ENCODE measurements around the gene AP3D1. TPM values are rescaled to one million over a fixed set of nuclear protein-coding genes. Genes with fewer than 3 reads are reported as not detected.
A peak's percentile ranks its signal among the peaks of the same experiment; 100 is the strongest.

Gene AP3D1
- total RNA-seq, 1 donor from 2014 or later: 162 TPM

- DNase-seq (ENCODE audit: low read depth): no peak
- no peak for TF ChIP-seq EZH2 (IDR thresholded peaks at IDR 0.05; ENCODE audit: insufficient read depth, low read length)
- TF ChIP-seq, protein P1, sequence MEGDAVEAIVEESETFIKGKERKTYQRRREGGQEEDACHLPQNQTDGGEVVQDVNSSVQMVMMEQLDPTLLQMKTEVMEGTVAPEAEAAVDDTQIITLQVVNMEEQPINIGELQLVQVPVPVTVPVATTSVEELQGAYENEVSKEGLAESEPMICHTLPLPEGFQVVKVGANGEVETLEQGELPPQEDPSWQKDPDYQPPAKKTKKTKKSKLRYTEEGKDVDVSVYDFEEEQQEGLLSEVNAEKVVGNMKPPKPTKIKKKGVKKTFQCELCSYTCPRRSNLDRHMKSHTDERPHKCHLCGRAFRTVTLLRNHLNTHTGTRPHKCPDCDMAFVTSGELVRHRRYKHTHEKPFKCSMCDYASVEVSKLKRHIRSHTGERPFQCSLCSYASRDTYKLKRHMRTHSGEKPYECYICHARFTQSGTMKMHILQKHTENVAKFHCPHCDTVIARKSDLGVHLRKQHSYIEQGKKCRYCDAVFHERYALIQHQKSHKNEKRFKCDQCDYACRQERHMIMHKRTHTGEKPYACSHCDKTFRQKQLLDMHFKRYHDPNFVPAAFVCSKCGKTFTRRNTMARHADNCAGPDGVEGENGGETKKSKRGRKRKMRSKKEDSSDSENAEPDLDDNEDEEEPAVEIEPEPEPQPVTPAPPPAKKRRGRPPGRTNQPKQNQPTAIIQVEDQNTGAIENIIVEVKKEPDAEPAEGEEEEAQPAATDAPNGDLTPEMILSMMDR (IDR thresholded peaks at IDR 0.05; ENCODE audit: insufficient read depth, low read depth, low read length): no peak
- no peak overlapping the region for H3K4me3 ChIP-seq (ENCODE audit: insufficient read depth, low read depth, low read length)
- H3K4me2 ChIP-seq (ENCODE audit: low read length): no peak overlapping the region
- H3K4me1 Mint-ChIP-seq (ENCODE audit: low read depth, unreplicated experiment): peaks cover under 1% of the 10 kb centered on the region
- H3K9ac ChIP-seq (ENCODE audit: low read length): no peak overlapping the region
- no peaks in the 10 kb centered on the region for H3K9me3 Mint-ChIP-seq (ENCODE audit: unreplicated experiment)
- peaks cover 7% of the 10 kb centered on the region for H4K20me1 ChIP-seq (ENCODE audit: insufficient read depth, low read length)
- no peak overlapping the region for H2AFZ ChIP-seq (ENCODE audit: low read depth, low read length)
- no peak for FAIRE-seq
- no peak overlapping the region for H3K4me3 Mint-ChIP-seq (ENCODE audit: unreplicated experiment)
- H3K4me1 ChIP-seq (ENCODE audit: insufficient read depth, low read length): peaks cover 3% of the 10 kb centered on the region
- H3K27me3 ChIP-seq (ENCODE audit: insufficient read depth, low read length): no peaks in the 10 kb centered on the region
- H3K27ac Mint-ChIP-seq (ENCODE audit: unreplicated experiment): no peak overlapping the region
- H3K79me2 ChIP-seq (ENCODE audit: insufficient read depth, low read length): peaks cover 13% of the 10 kb centered on the region
- no peaks in the 10 kb centered on the region for H3K27me3 Mint-ChIP-seq (ENCODE audit: low read depth, unreplicated experiment)
- no peaks in the 10 kb centered on the region for H3K9me3 ChIP-seq (ENCODE audit: insufficient read depth, low read depth, low read length)
- no peak overlapping the region for H3K27ac ChIP-seq (ENCODE audit: low read depth, low read length)
- H3K36me3 ChIP-seq (ENCODE audit: insufficient read depth, low read length): no peaks in the 10 kb centered on the region
- no peaks in the 10 kb centered on the region for H3K36me3 Mint-ChIP-seq (ENCODE audit: low read depth, unreplicated experiment)
These were observed 9.0 kb upstream of the AP3D1 start for GRCh38 chr19:2160379-2160778.

DNA sequence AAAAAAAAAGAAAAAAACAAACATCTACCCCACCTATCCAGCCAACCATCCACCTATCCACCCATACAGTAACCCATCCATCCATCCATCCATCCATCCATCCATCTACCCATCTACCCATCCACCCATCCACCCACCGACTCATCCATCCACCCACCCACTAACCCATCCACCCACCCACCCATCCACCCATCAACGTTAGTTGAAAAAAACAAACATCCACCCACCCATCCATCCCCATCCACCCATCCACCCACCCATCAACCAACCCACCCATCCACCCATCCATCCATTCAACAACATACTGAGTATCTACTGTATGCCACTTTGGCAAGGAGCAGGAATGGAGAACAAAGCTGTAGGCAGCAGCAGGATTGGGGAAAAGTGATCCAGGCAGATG is 6.1 kb upstream of the AP3D1 start:
- Mint-ChIP-seq H3K4me1 (ENCODE audit: low read depth, unreplicated experiment) (peaks cover 2% of the 10 kb centered on the region), H3K4me3 (ENCODE audit: unreplicated experiment) (no peak overlapping the region), H3K9me3 (ENCODE audit: unreplicated experiment) (no peaks in the 10 kb centered on the region), H3K27me3 (ENCODE audit: low read depth, unreplicated experiment) (no peaks in the 10 kb centered on the region), H3K27ac (ENCODE audit: unreplicated experiment) (no peak overlapping the region), H3K36me3 (ENCODE audit: low read depth, unreplicated experiment) (no peaks in the 10 kb centered on the region)
- no peak for TF ChIP-seq EZH2 (IDR thresholded peaks at IDR 0.05; ENCODE audit: insufficient read depth, low read length)
- TF ChIP-seq, protein P1 (IDR thresholded peaks at IDR 0.05; ENCODE audit: insufficient read depth, low read depth, low read length): no peak
- H3K36me3 ChIP-seq (ENCODE audit: insufficient read depth, low read length): no peaks in the 10 kb centered on the region
- H3K4me2 ChIP-seq (ENCODE audit: low read length): no peak overlapping the region
- H3K4me3 ChIP-seq (ENCODE audit: insufficient read depth, low read depth, low read length): no peak overlapping the region
- DNase-seq (ENCODE audit: low read depth) (no peak), FAIRE-seq (no peak)
- no peaks in the 10 kb centered on the region for H3K79me2 ChIP-seq (ENCODE audit: insufficient read depth, low read length)
- H3K4me1 ChIP-seq (ENCODE audit: insufficient read depth, low read length): peaks cover 3% of the 10 kb centered on the region
- H3K9me3 ChIP-seq (ENCODE audit: insufficient read depth, low read depth, low read length): no peaks in the 10 kb centered on the region
- no peak overlapping the region for H3K27ac ChIP-seq (ENCODE audit: low read depth, low read length)
- H4K20me1 ChIP-seq (ENCODE audit: insufficient read depth, low read length): no peaks in the 10 kb centered on the region
- H3K9ac ChIP-seq (ENCODE audit: low read length): no peak overlapping the region
- H2AFZ ChIP-seq (ENCODE audit: low read depth, low read length): no peak overlapping the region
- no peaks in the 10 kb centered on the region for H3K27me3 ChIP-seq (ENCODE audit: insufficient read depth, low read length)

DNA sequence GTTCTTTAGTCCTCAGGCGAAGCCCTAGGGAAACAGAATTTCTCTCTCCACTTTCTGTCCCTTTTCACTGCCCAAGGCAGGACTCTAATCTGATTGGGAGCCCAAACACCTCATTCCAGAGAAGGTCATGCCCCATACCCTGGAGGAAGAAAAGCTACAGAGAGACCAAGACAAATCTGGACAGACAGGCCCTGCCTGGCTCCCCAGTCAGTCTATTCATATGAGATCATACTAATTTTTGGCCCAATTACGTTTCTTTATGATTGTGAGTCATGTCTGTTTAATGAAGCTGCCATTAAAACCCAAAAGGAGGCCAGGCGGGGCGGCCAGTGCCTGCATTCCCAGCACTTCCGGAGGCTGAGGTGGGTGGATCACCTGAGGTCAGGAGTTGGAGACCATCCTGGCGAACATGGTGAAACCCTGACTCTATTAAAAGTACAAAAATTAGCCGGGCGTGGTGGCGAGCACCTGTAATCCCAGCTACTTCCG is 3.3 kb upstream of the AP3D1 start:
- TF ChIP-seq EZH2 (IDR thresholded peaks at IDR 0.05; ENCODE audit: insufficient read depth, low read length): no peak
- TF ChIP-seq, protein P1 (IDR thresholded peaks at IDR 0.05; ENCODE audit: insufficient read depth, low read depth, low read length): no peak
- DNase-seq (ENCODE audit: low read depth): peak; percentile 68
- peak overlapping the region; percentile 58 for H3K27ac Mint-ChIP-seq (ENCODE audit: unreplicated experiment)

More for the DNA sequence above, 3.3 kb upstream of the AP3D1 start:
- Histone ChIP-seq H2AFZ (ENCODE audit: low read depth, low read length) (no peak overlapping the region), H3K27ac (ENCODE audit: low read depth, low read length) (peak overlapping the region; percentile 48), H3K79me2 (ENCODE audit: insufficient read depth, low read length) (peaks cover 16% of the 10 kb centered on the region), H3K4me2 (ENCODE audit: low read length) (peak overlapping the region; percentile 30), H3K4me3 (ENCODE audit: insufficient read depth, low read depth, low read length) (no peak overlapping the region), H3K9me3 (ENCODE audit: insufficient read depth, low read depth, low read length) (no peaks in the 10 kb centered on the region), H3K36me3 (ENCODE audit: insufficient read depth, low read length) (no peaks in the 10 kb centered on the region), H4K20me1 (ENCODE audit: insufficient read depth, low read length) (peaks cover 12% of the 10 kb centered on the region), H3K4me1 (ENCODE audit: insufficient read depth, low read length) (peaks cover 11% of the 10 kb centered on the region), H3K27me3 (ENCODE audit: insufficient read depth, low read length) (no peaks in the 10 kb centered on the region), H3K9ac (ENCODE audit: low read length) (peak overlapping the region; percentile 15)
- Mint-ChIP-seq H3K36me3 (ENCODE audit: low read depth, unreplicated experiment) (peaks cover 2% of the 10 kb centered on the region), H3K4me3 (ENCODE audit: unreplicated experiment) (peak overlapping the region; percentile 34), H3K27me3 (ENCODE audit: low read depth, unreplicated experiment) (no peaks in the 10 kb centered on the region), H3K9me3 (ENCODE audit: unreplicated experiment) (no peaks in the 10 kb centered on the region), H3K4me1 (ENCODE audit: low read depth, unreplicated experiment) (peaks cover 4% of the 10 kb centered on the region)
- no peak for FAIRE-seq

All from astrocyte (in vitro differentiated cells and primary cell).